GM12878 (cell line): ENCODE results near the gene TRPM3. TPM values are rescaled to one million over a fixed set of nuclear protein-coding genes. Genes with fewer than 3 reads are reported as not detected.

Source experiments
- ATAC-seq: fragments of 200-7000 bp; cut with Tn5 transposase; 3 replicates; pipeline ENCODE4 v1.9.1; 2020; ENCODE audit warnings: mild to moderate bottlenecking, moderate library complexity
- BruUV-seq: library from RNA; stranded (reverse); fragments of 400-500 nt; replicated peaks from 2 replicates; lab custom pipeline; 2021; lab: Mats Ljungman, UMichigan
- CTCF ChIA-PET: fragments of 300-600 bp; sonication (Branson Sonifier 250); formaldehyde crosslinking; extraction: SDS; loops from one replicate; lab custom pipeline; 2021; ENCODE audit warnings: inconsistent platforms; lab: Yijun Ruan, JAX
- POLR2A ChIA-PET: fragments of 350-600 bp; formaldehyde crosslinking; extraction: SDS; loops from one replicate; lab custom pipeline; 2021; ENCODE audit warnings: inconsistent platforms; lab: Charles Lee
- RAD21 ChIA-PET: fragments of 300-600 bp; sonication (Branson Sonifier 250); formaldehyde crosslinking; loops from one replicate; lab custom pipeline; 2023; ENCODE audit warnings: antibody characterized with exemption; ENCODE audit not compliant: unreplicated experiment; lab: Charles Lee
- SMC1A ChIA-PET: fragments of 300-600 bp; sonication (Branson Sonifier 250); formaldehyde crosslinking; loops from one replicate; lab custom pipeline; 2023; ENCODE audit not compliant: unreplicated experiment, uncharacterized antibody; lab: Charles Lee
- DNase-seq: peaks from one replicate; pipeline ENCODE4 v3.0.0-alpha.2; 2011; ENCODE audit warnings: low read depth, low spot score
- FAIRE-seq: peaks from 3 replicates; lab custom pipeline; 2011; peaks lifted over from hg19 to GRCh38; lab: Jason Lieb, UNC
- H2AFZ ChIP-seq: 2 replicates; pipeline ENCODE4 v1.6.0; 2011; ENCODE audit warnings: low read depth, low read length, control low read depth; ENCODE audit not compliant: control insufficient read depth
- H3K27ac ChIP-seq: 2 replicates; pipeline ENCODE4 v1.5.1; 2011; ENCODE audit warnings: control low read depth; ENCODE audit not compliant: control insufficient read depth, insufficient read depth
- H3K27me3 ChIP-seq, 2 experiments: replicated peaks in 1 of 2; 2 replicates each; pipeline versions ENCODE4 v1.6.0 to v1.6.1; 2011; ENCODE audit warnings: low read length in 1 of 2; ENCODE audit not compliant: control insufficient read depth in 2 of 2, insufficient read depth in 2 of 2
- H3K36me3 ChIP-seq, 2 experiments: 2 replicates each; pipeline ENCODE4 v1.5.1; 2011; ENCODE audit warnings: low read length in 1 of 2; ENCODE audit not compliant: control insufficient read depth in 2 of 2, insufficient read depth in 2 of 2
- H3K4me1 ChIP-seq: 2 replicates; pipeline ENCODE4 v1.6.1; 2011; ENCODE audit warnings: mild to moderate bottlenecking, low read length, moderate library complexity, mixed read lengths; ENCODE audit not compliant: control insufficient read depth, insufficient read depth
- H3K4me2 ChIP-seq: 2 replicates; pipeline ENCODE4 v1.6.0; 2011; ENCODE audit warnings: control low read depth; ENCODE audit not compliant: control insufficient read depth, insufficient read depth
- H3K4me3 ChIP-seq: fragments of 200-600 bp; sonication (generic); 2 replicates; pipeline ENCODE4 v1.5.1; 2016
- H3K79me2 ChIP-seq: 2 replicates; pipeline ENCODE4 v1.6.0; 2011; ENCODE audit warnings: low read length; ENCODE audit not compliant: control insufficient read depth, insufficient read depth
- H3K9ac ChIP-seq: 2 replicates; pipeline ENCODE4 v1.8.0; 2011; ENCODE audit warnings: low read length, control low read depth, mixed read lengths; ENCODE audit not compliant: control insufficient read depth, insufficient read depth
- H3K9me3 ChIP-seq: replicated peaks from 3 replicates; pipeline ENCODE4 v1.5.1; 2011; ENCODE audit warnings: mild to moderate bottlenecking, low read length; ENCODE audit not compliant: control insufficient read depth, insufficient read depth
- H4K20me1 ChIP-seq: 2 replicates; pipeline ENCODE4 v1.6.0; 2011; ENCODE audit not compliant: control insufficient read depth, insufficient read depth
- CBX3 ChIP-seq: fragments of 200-600 bp; sonication (generic); IDR thresholded peaks from 2 replicates; pipeline ENCODE4 v1.6.1; 2016; ENCODE audit warnings: low read depth, borderline replicate concordance
- CREB1 ChIP-seq: IDR thresholded peaks from 2 replicates; pipeline ENCODE4 v1.6.1; 2012; ENCODE audit warnings: low read depth, mild to moderate bottlenecking, inconsistent platforms
- FOXK2 ChIP-seq: fragments of 450-650 bp; IDR thresholded peaks from 2 replicates; pipeline ENCODE4 v1.6.1; 2017; ENCODE audit warnings: mild to moderate bottlenecking, moderate library complexity
- IRF4 ChIP-seq: IDR thresholded peaks from 2 replicates; pipeline ENCODE4 v1.6.1; 2011; ENCODE audit warnings: low read depth, low read length
- MEF2B ChIP-seq: fragments of 450-650 bp; IDR thresholded peaks from 2 replicates; pipeline ENCODE4 v1.6.1; 2018; ENCODE audit warnings: mild to moderate bottlenecking, moderate library complexity; ENCODE audit not compliant: partially characterized antibody, poor library complexity, severe bottlenecking
- PML ChIP-seq: IDR thresholded peaks from 2 replicates; pipeline ENCODE4 v1.6.1; 2012; ENCODE audit warnings: low read length, inconsistent platforms
- RAD21 ChIP-seq: IDR thresholded peaks from 2 replicates; pipeline ENCODE4 v1.6.1; 2011; ENCODE audit warnings: mild to moderate bottlenecking, low read depth, low read length, moderate library complexity; ENCODE audit not compliant: insufficient read depth
- RAD51 ChIP-seq: fragments of 450-650 bp; IDR thresholded peaks from 2 replicates; pipeline ENCODE4 v1.6.1; 2016; ENCODE audit warnings: moderate library complexity, mild to moderate bottlenecking, inconsistent platforms
- STAT1 ChIP-seq: fragments of 450-650 bp; conservative IDR thresholded peaks from 2 replicates; pipeline ENCODE4 v1.6.1; 2014; ENCODE audit warnings: antibody characterized with exemption, mild to moderate bottlenecking
- TCF7 ChIP-seq: IDR thresholded peaks from 2 replicates; pipeline ENCODE4 v1.6.1; 2014; ENCODE audit warnings: antibody characterized with exemption, borderline replicate concordance
- WRNIP1 ChIP-seq: IDR thresholded peaks from 2 replicates; pipeline ENCODE4 v1.6.1; 2011; ENCODE audit warnings: low read depth, low read length, improper control_type of control experiment, borderline replicate concordance
- WGBS: methylation state at CpG from one replicate; pipeline ENCODE4 v1.1.6; 2016; ENCODE audit warnings: low lambda C conversion rate; ENCODE audit not compliant: insufficient replicate concordance, insufficient coverage; ENCODE audit errors: missing lambda C conversion rate; 5-methylcytosine and 5-hydroxymethylcytosine counted together
- in situ Hi-C: fragments of 300-500 bp; cut with MboI; formaldehyde crosslinking; loops from 9 replicates; pipeline ENCODE4 v1.14.3; 2018; ENCODE audit warnings: mixed read lengths
- intact Hi-C: fragments of 100-400 bp; cut with micrococcal nuclease; formaldehyde crosslinking; loops from one replicate; pipeline ENCODE4 v1.14.2; 2022; ENCODE audit not compliant: unreplicated experiment
- polyA plus RNA-seq, 11 experiments: library from polyadenylated mRNA; depleted of rRNA in 4 of 11; unstranded in 6 of 11; stranded (reverse) in 5 of 11; fragments of >200 nt; fragmentation: Nextera tagmentation in 4 of 11; fragmentation: Illumina TruSeq in 1 of 11; extraction: Ambion mirVana in 4 of 11; extraction: Trizol in 1 of 11; gene quantifications; 1 replicate in 1 of 11; 2 replicates in 10 of 11; pipeline versions ENCODE4 v1.2.1 to v1.2.3, GENCODE V29; 2011 to 2016; ENCODE audit warnings: inconsistent platforms in 2 of 11, missing spikeins in 2 of 11, low read depth in 1 of 11
- total RNA-seq, 4 experiments: library from RNA; depleted of rRNA in 3 of 4; stranded (reverse); fragments of >200 nt in 3 of 4; fragmentation: Illumina TruSeq in 1 of 4; extraction: Trizol in 1 of 4; gene quantifications; 2 replicates each; pipeline versions ENCODE4 v1.2.1 to v1.2.3, GENCODE V29; 2013 to 2021
- TF ChIP-seq, protein P1 (sequence below): fragments of 450-650 bp; IDR thresholded peaks from 2 replicates; pipeline ENCODE4 v1.6.1; 2016; ENCODE audit warnings: mild to moderate bottlenecking
- TF ChIP-seq, protein P2 (sequence below): IDR thresholded peaks from 2 replicates; pipeline ENCODE4 v1.6.1; 2012; ENCODE audit warnings: low read depth, low read length, improper control_type of control experiment
- TF ChIP-seq, protein P3 (sequence below): fragments of 450-650 bp; IDR thresholded peaks from 2 replicates; pipeline ENCODE4 v1.6.1; 2017; ENCODE audit warnings: mild to moderate bottlenecking
- TF ChIP-seq, protein P4 (sequence below): fragments of 450-650 bp; IDR thresholded peaks from 2 replicates; pipeline ENCODE4 v1.6.1; 2017; ENCODE audit warnings: low read depth, mild to moderate bottlenecking, moderate library complexity
- TF ChIP-seq, protein P5 (sequence below): fragments of 450-650 bp; conservative IDR thresholded peaks from 2 replicates; pipeline ENCODE4 v1.6.1; 2017; ENCODE audit warnings: mild to moderate bottlenecking, moderate library complexity
- TF ChIP-seq, protein P6 (sequence below): fragments of 450-650 bp; IDR thresholded peaks from 2 replicates; pipeline ENCODE4 v1.6.1; 2016; ENCODE audit warnings: mild to moderate bottlenecking

The TRPM3 gene
- total and polyA plus RNA-seq, 10 of the 15 experiments (the other 5 are each of a cell fraction or from before 2014, with no cell fraction given), result not detected

DNA sequence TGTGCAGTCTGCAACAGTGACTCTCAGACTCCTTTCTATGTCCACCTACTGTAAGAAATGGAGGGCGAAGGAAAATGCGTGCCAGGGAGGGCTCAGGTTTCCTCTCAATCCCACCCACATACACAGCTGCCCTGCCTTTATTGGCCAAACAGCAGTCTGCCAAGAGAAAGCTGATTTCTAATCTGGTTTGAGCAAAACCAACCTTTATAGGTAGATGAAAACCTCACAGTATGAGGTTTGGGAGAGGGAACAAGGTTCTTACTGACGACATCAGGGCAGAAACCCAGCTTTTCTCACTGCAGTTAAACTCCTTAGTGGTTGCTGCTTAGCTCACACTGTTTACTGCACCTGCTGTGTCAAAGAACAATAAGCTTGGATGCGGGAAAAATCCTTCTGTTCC lies 554.7 kb downstream of the TRPM3 start:
- Histone ChIP-seq H3K27ac (no peak overlapping the region), H2AFZ (no peak overlapping the region), H3K9me3 (no peaks in the 10 kb centered on the region; the same call in 2 of the 3 replicates), H3K27me3 (no peaks in the 10 kb centered on the region), H3K79me2 (no peaks in the 10 kb centered on the region), H4K20me1 (no peaks in the 10 kb centered on the region), H3K4me2 (no peak overlapping the region), H3K4me1 (peaks cover 15% of the 10 kb centered on the region), H3K36me3 (no peaks in the 10 kb centered on the region), H3K4me3 (no peak overlapping the region), H3K9ac (no peak overlapping the region)
- DNase-seq (no peak), FAIRE-seq (no peak), ATAC-seq (no peak)
- RAD21 ChIA-PET, result interaction anchor here (1.2 to 1.7 kb wide), 3 partner anchors 10 to 55 kb away, joined by 3 to 6 read pairs (median 4); no protein-coding TSS in a partner anchor
- CTCF ChIA-PET, result interaction anchor here (1.0 to 1.3 kb wide), 2 partner anchors 36 to 57 kb away, joined by 3 to 4 read pairs; no protein-coding TSS in a partner anchor
- WGBS, result 54% methylated on average over 4 of the region's 4 CpGs
- in situ Hi-C loops, result no loop called here
- intact Hi-C loops, result no loop called here
- POLR2A ChIA-PET, result no interaction called here
- SMC1A ChIA-PET, result interaction anchor here (0.9 to 1.7 kb wide), 7 partner anchors 10 to 78 kb away, joined by 3 to 6 read pairs (median 3); no protein-coding TSS in a partner anchor
- BruUV-seq, result no TSS peak
- TF ChIP-seq MEF2B, result no peak
- no peak for TF ChIP-seq CBX3
- no peak for TF ChIP-seq IRF4
- TF ChIP-seq RAD51, result no peak
- TF ChIP-seq, protein P1, sequence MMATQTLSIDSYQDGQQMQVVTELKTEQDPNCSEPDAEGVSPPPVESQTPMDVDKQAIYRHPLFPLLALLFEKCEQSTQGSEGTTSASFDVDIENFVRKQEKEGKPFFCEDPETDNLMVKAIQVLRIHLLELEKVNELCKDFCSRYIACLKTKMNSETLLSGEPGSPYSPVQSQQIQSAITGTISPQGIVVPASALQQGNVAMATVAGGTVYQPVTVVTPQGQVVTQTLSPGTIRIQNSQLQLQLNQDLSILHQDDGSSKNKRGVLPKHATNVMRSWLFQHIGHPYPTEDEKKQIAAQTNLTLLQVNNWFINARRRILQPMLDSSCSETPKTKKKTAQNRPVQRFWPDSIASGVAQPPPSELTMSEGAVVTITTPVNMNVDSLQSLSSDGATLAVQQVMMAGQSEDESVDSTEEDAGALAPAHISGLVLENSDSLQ, result no peak
- TF ChIP-seq PML, result no peak
- no peak for TF ChIP-seq RAD21
- no peak for TF ChIP-seq TCF7
- no peak for TF ChIP-seq WRNIP1
- TF ChIP-seq, protein P2, sequence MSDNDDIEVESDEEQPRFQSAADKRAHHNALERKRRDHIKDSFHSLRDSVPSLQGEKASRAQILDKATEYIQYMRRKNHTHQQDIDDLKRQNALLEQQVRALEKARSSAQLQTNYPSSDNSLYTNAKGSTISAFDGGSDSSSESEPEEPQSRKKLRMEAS, result no peak
- TF ChIP-seq, protein P3, sequence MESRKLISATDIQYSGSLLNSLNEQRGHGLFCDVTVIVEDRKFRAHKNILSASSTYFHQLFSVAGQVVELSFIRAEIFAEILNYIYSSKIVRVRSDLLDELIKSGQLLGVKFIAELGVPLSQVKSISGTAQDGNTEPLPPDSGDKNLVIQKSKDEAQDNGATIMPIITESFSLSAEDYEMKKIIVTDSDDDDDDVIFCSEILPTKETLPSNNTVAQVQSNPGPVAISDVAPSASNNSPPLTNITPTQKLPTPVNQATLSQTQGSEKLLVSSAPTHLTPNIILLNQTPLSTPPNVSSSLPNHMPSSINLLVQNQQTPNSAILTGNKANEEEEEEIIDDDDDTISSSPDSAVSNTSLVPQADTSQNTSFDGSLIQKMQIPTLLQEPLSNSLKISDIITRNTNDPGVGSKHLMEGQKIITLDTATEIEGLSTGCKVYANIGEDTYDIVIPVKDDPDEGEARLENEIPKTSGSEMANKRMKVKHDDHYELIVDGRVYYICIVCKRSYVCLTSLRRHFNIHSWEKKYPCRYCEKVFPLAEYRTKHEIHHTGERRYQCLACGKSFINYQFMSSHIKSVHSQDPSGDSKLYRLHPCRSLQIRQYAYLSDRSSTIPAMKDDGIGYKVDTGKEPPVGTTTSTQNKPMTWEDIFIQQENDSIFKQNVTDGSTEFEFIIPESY, result no peak
- no peak for TF ChIP-seq FOXK2
- TF ChIP-seq, protein P4, sequence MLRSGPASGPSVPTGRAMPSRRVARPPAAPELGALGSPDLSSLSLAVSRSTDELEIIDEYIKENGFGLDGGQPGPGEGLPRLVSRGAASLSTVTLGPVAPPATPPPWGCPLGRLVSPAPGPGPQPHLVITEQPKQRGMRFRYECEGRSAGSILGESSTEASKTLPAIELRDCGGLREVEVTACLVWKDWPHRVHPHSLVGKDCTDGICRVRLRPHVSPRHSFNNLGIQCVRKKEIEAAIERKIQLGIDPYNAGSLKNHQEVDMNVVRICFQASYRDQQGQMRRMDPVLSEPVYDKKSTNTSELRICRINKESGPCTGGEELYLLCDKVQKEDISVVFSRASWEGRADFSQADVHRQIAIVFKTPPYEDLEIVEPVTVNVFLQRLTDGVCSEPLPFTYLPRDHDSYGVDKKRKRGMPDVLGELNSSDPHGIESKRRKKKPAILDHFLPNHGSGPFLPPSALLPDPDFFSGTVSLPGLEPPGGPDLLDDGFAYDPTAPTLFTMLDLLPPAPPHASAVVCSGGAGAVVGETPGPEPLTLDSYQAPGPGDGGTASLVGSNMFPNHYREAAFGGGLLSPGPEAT, result no peak
- TF ChIP-seq CREB1, result no peak
- TF ChIP-seq, protein P5, sequence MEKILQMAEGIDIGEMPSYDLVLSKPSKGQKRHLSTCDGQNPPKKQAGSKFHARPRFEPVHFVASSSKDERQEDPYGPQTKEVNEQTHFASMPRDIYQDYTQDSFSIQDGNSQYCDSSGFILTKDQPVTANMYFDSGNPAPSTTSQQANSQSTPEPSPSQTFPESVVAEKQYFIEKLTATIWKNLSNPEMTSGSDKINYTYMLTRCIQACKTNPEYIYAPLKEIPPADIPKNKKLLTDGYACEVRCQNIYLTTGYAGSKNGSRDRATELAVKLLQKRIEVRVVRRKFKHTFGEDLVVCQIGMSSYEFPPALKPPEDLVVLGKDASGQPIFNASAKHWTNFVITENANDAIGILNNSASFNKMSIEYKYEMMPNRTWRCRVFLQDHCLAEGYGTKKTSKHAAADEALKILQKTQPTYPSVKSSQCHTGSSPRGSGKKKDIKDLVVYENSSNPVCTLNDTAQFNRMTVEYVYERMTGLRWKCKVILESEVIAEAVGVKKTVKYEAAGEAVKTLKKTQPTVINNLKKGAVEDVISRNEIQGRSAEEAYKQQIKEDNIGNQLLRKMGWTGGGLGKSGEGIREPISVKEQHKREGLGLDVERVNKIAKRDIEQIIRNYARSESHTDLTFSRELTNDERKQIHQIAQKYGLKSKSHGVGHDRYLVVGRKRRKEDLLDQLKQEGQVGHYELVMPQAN, result no peak
- TF ChIP-seq, protein P6, sequence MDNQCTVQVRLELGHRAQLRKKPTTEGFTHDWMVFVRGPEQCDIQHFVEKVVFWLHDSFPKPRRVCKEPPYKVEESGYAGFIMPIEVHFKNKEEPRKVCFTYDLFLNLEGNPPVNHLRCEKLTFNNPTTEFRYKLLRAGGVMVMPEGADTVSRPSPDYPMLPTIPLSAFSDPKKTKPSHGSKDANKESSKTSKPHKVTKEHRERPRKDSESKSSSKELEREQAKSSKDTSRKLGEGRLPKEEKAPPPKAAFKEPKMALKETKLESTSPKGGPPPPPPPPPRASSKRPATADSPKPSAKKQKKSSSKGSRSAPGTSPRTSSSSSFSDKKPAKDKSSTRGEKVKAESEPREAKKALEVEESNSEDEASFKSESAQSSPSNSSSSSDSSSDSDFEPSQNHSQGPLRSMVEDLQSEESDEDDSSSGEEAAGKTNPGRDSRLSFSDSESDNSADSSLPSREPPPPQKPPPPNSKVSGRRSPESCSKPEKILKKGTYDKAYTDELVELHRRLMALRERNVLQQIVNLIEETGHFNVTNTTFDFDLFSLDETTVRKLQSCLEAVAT, result no peak
- no peak for TF ChIP-seq STAT1
